ENCODE results near the gene BMI1. TPM values are rescaled to one million over a fixed set of nuclear protein-coding genes. Genes with fewer than 3 reads are reported as not detected.

BMI1 gene
- total and polyA plus RNA-seq, 2 donors (not counting 3 experiments of a cell fraction or from before 2014, with no cell fraction given) = 12.0 to 25.1 TPM

- Histone ChIP-seq H2AFZ (ENCODE audit: low read depth, low read length) (peak overlapping the region; percentile 27), H3K9me3 (replicated peaks; ENCODE audit: control insufficient read depth, insufficient read depth, low read length) (no peaks in the 10 kb centered on the region), H3K9ac (replicated peaks; ENCODE audit: extremely low read depth, insufficient read depth, low read length) (no peak overlapping the region), H3K79me2 (ENCODE audit: control insufficient read depth, insufficient read depth, low read length) (no peaks in the 10 kb centered on the region), H3K36me3 (ENCODE audit: control insufficient read depth in 2 of 2, extremely low read depth in 1 of 2, insufficient read depth in 2 of 2, low read length in 2 of 2) (no peaks in the 10 kb centered on the region), H3K4me3 (replicated peaks in 1 of 3; ENCODE audit: insufficient read depth in 1 of 3, low read depth in 1 of 3, low read length in 3 of 3) (no peak overlapping the region), H3K27me3 (ENCODE audit: control insufficient read depth in 2 of 2, insufficient read depth in 2 of 2, low read length in 2 of 2) (no peaks in the 10 kb centered on the region), H3K4me2 (ENCODE audit: insufficient read depth, low read length) (no peak overlapping the region), H3K27ac (ENCODE audit: insufficient read depth, low read depth, low read length) (no peak overlapping the region), H3K9me1 (replicated peaks; ENCODE audit: control insufficient read depth, extremely low read depth, insufficient read depth, low read length) (no peaks in the 10 kb centered on the region), H3K4me1 (ENCODE audit: control insufficient read depth, extremely low read depth, insufficient read depth, low read length) (peaks cover 29% of the 10 kb centered on the region), H4K20me1 (replicated peaks; ENCODE audit: control insufficient read depth, extremely low read depth, insufficient read depth, low read length) (no peaks in the 10 kb centered on the region)
- ChIA-PET CTCF (interaction anchor here (1.6 kb wide), 1 partner anchor 10 kb away, joined by 4 read pairs; no protein-coding TSS in a partner anchor), POLR2A (no interaction called here)
- DNase-seq (ENCODE audit: low read depth, low spot score) (peak; percentile 28), FAIRE-seq (no peak)
- dilution Hi-C loops (cut with MboI; ENCODE audit: extremely low pct_ligation_motif_present, low sequenced_read_pairs) = no loop called here
- intact Hi-C loops (cut with micrococcal nuclease) = no loop called here
- TF ChIP-seq POLR2AphosphoS5 (IDR thresholded peaks at IDR 0.05; ENCODE audit: insufficient read depth, low read depth, low read length) = no peak
- no peak for TF ChIP-seq FOS (IDR thresholded peaks at IDR 0.05; ENCODE audit: borderline replicate concordance, insufficient read depth, low read length)
- no peak for TF ChIP-seq JUN (IDR thresholded peaks at IDR 0.05; ENCODE audit: borderline replicate concordance, insufficient read depth, insufficient read length, low read depth)
- no peak for TF ChIP-seq EZH2 (IDR thresholded peaks at IDR 0.05; ENCODE audit: borderline replicate concordance, low read depth, low read length, severe bottlenecking)
- no peak for TF ChIP-seq MYC (IDR thresholded peaks at IDR 0.05; ENCODE audit: low read depth, low read length)
- TF ChIP-seq, protein P1, sequence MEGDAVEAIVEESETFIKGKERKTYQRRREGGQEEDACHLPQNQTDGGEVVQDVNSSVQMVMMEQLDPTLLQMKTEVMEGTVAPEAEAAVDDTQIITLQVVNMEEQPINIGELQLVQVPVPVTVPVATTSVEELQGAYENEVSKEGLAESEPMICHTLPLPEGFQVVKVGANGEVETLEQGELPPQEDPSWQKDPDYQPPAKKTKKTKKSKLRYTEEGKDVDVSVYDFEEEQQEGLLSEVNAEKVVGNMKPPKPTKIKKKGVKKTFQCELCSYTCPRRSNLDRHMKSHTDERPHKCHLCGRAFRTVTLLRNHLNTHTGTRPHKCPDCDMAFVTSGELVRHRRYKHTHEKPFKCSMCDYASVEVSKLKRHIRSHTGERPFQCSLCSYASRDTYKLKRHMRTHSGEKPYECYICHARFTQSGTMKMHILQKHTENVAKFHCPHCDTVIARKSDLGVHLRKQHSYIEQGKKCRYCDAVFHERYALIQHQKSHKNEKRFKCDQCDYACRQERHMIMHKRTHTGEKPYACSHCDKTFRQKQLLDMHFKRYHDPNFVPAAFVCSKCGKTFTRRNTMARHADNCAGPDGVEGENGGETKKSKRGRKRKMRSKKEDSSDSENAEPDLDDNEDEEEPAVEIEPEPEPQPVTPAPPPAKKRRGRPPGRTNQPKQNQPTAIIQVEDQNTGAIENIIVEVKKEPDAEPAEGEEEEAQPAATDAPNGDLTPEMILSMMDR (IDR thresholded peaks at IDR 0.05; ENCODE audit: extremely low read depth in 1 of 2, insufficient read depth in 1 of 2, low read depth in 1 of 2, low read length in 2 of 2) = no peak
- no TSS peak for BruUV-seq (replicated peaks)
Measured at GRCh38 chr10:22370320-22370719, 49.4 kb downstream of the BMI1 start.

Data from endothelial cell of umbilical vein (primary cell).